Measurements from ENCODE around the gene PDGFA. TPM values are rescaled to one million over a fixed set of nuclear protein-coding genes. Genes with fewer than 3 reads are reported as not detected.

Gene PDGFA
- total and polyA plus RNA-seq, 4 donors: 21.8 to 40.6 (median 25.6) TPM

DNA sequence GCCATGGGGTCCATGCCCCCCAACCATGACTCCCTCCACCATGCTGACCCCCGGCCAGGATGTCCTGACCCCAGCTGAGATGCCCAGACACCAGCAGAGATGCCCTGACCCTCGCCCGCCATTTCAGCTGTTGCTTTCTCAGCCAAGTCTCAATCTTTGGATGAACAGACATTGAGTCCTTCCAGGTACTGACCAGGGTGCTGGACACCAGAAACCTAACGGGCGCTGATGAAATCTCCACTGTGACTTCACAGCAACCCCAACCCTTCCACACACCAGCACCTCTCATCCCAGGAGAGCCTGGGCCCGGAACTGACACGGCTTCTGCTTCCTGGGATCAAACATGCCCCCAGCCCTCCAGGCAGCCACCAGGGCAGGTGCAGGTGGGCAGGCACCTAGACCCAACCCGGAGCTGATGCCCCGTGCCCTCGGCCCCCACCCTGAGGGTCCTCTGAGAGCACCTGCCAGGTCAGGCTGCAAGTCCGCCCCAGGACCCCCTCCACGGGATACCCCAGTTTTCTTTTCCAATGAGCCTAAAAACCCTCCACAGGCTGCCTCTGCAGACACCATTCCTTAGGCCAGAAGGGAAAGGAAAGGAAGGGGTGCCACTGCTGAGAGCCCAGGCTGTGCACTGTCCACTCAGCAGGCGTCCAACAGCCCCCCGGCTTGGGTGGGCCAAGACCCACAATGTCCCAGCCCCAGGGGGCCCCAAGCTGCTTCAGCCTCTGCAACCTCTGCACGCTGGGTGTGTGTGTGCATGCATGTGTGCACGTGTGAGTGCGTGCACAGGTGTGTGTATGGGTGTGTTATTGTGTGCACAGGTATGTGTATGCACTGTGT lies 43.4 kb upstream of the PDGFA start:
- H3K9me3 ChIP-seq (ENCODE audit: control insufficient read depth in 4 of 4, insufficient read depth in 3 of 4, low read length in 3 of 4): peaks cover 0 to 2% (median 0%) of the 10 kb centered on the region in 4 donors
- H3K4me1 ChIP-seq (ENCODE audit: control insufficient read depth in 5 of 5, insufficient read depth in 5 of 5, low read length in 5 of 5): peaks cover 0 to 5% (median 0%) of the 10 kb centered on the region in 5 donors
- no peaks in the 10 kb centered on the region for H3K27me3 ChIP-seq (ENCODE audit: control insufficient read depth in 3 of 3, insufficient read depth in 3 of 3, low read length in 2 of 3)
- no peak overlapping the region for H3K27ac ChIP-seq (ENCODE audit: low read depth in 1 of 2, low read length in 1 of 2)
- TF ChIP-seq, protein P1, sequence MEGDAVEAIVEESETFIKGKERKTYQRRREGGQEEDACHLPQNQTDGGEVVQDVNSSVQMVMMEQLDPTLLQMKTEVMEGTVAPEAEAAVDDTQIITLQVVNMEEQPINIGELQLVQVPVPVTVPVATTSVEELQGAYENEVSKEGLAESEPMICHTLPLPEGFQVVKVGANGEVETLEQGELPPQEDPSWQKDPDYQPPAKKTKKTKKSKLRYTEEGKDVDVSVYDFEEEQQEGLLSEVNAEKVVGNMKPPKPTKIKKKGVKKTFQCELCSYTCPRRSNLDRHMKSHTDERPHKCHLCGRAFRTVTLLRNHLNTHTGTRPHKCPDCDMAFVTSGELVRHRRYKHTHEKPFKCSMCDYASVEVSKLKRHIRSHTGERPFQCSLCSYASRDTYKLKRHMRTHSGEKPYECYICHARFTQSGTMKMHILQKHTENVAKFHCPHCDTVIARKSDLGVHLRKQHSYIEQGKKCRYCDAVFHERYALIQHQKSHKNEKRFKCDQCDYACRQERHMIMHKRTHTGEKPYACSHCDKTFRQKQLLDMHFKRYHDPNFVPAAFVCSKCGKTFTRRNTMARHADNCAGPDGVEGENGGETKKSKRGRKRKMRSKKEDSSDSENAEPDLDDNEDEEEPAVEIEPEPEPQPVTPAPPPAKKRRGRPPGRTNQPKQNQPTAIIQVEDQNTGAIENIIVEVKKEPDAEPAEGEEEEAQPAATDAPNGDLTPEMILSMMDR (IDR thresholded peaks at IDR 0.05; ENCODE audit: control extremely low read depth, extremely low read depth): no peak
- H3K4me3 ChIP-seq: no peak overlapping the region
- WGBS, 2 donors: 95% methylated on average over 17 of the region's 17 CpGs
- DNase-seq (no peak), ATAC-seq (ENCODE audit: insufficient read depth, low FRiP score) (no peak)
- no peak overlapping the region for H3K9ac ChIP-seq (ENCODE audit: insufficient read depth in 1 of 2, low read length in 2 of 2)
- peaks cover 0 to 4% (median 0%) of the 10 kb centered on the region in 4 donors for H3K36me3 ChIP-seq (ENCODE audit: control insufficient read depth in 4 of 4, insufficient read depth in 4 of 4, low read length in 4 of 4)

DNA sequence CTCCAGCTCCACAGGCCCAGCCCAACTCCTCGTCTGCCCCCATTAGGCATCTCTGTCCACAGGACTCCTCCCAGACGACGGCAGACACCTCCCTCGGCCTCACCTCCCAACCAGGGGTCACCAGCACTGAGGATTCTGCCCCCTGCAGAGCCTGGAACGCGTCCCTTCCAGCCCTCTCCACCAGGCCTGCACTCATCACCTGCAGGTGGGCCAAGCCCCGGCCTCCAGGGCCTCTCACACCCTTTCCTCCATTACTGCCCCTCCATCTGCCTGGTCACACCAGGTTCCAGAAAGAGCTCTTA lies 42.7 kb upstream of the PDGFA start:
- WGBS, 2 donors: 88 to 91% methylated on average over 7 of the region's 7 CpGs
- Histone ChIP-seq H3K4me1 (ENCODE audit: control insufficient read depth in 5 of 5, insufficient read depth in 5 of 5, low read length in 5 of 5) (peaks cover 0 to 5% (median 0%) of the 10 kb centered on the region in 5 donors), H3K27me3 (ENCODE audit: control insufficient read depth in 3 of 3, insufficient read depth in 3 of 3, low read length in 2 of 3) (no peaks in the 10 kb centered on the region), H3K4me3 (no peak overlapping the region), H3K36me3 (ENCODE audit: control insufficient read depth in 4 of 4, insufficient read depth in 4 of 4, low read length in 4 of 4) (peaks cover 0 to 4% (median 0%) of the 10 kb centered on the region in 4 donors), H3K27ac (ENCODE audit: low read depth in 1 of 2, low read length in 1 of 2) (no peak overlapping the region), H3K9me3 (ENCODE audit: control insufficient read depth in 4 of 4, insufficient read depth in 3 of 4, low read length in 3 of 4) (peaks cover 0 to 2% (median 0%) of the 10 kb centered on the region in 4 donors), H3K9ac (ENCODE audit: insufficient read depth in 1 of 2, low read length in 2 of 2) (no peak overlapping the region)
- DNase-seq (no peak), ATAC-seq (ENCODE audit: insufficient read depth, low FRiP score) (no peak)
- TF ChIP-seq, protein P1 (IDR thresholded peaks at IDR 0.05; ENCODE audit: control extremely low read depth, extremely low read depth): no peak

DNA sequence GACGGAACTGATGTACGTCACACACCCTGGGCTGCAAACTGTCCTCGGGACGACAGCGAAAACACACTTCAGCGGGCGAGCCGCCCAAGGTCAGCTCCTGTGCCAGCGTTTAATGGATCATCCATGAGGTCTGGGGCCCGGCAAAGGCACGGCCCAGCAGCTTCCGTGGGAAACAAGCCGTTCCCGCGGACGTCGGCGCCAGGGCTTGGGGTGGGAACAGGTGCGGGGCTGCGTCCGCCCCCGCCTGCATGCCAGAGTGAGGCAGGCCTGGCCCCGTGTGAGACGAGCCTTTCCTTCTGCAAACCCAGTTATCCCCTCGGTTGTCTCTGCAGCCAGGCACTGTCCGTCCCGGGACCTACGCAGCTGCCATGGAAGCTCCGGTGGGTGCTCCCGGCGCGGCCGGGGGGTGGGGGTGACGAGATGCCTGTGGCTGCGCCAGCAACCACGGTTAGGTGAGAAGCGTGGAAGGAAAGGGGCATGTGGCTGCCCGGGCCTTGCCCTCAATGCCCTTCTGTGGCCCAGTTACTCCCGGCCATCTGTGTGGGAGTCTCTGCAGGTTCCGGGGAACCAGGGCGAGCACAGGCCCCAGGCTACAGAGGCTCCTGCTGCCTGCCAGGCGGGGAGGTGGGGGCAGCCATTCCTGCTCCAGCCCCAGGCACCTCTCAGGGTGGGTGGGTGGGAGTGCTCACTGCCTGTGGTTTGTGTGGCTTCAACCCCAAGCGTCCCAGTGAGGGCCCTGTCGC lies 42.2 kb upstream of the PDGFA start:
- H3K36me3 ChIP-seq (ENCODE audit: control insufficient read depth in 4 of 4, insufficient read depth in 4 of 4, low read length in 4 of 4): peaks cover 0 to 4% (median 0%) of the 10 kb centered on the region in 4 donors
- no peak for ATAC-seq (ENCODE audit: insufficient read depth, low FRiP score)
- no peak overlapping the region for H3K9ac ChIP-seq (ENCODE audit: insufficient read depth in 1 of 2, low read length in 2 of 2)
- H3K4me1 ChIP-seq (ENCODE audit: control insufficient read depth in 5 of 5, insufficient read depth in 5 of 5, low read length in 5 of 5): peaks cover 0 to 5% (median 0%) of the 10 kb centered on the region in 5 donors
- H3K27me3 ChIP-seq (ENCODE audit: control insufficient read depth in 3 of 3, insufficient read depth in 3 of 3, low read length in 2 of 3): no peaks in the 10 kb centered on the region
- DNase-seq: no peak
- TF ChIP-seq, protein P1 (IDR thresholded peaks at IDR 0.05; ENCODE audit: control extremely low read depth, extremely low read depth): no peak
- no peak overlapping the region for H3K27ac ChIP-seq (ENCODE audit: low read depth in 1 of 2, low read length in 1 of 2)
- peaks cover 0 to 2% (median 0%) of the 10 kb centered on the region in 4 donors for H3K9me3 ChIP-seq (ENCODE audit: control insufficient read depth in 4 of 4, insufficient read depth in 3 of 4, low read length in 3 of 4)
- H3K4me3 ChIP-seq: no peak overlapping the region
- 88 to 92% methylated on average over 44 of the region's 44 CpGs for WGBS, 2 donors
